Esophagus squamous epithelium (tissue), 5 donors: ENCODE data around the gene OR1F1. TPM values are rescaled to one million over a fixed set of nuclear protein-coding genes. Genes with fewer than 3 reads are reported as not detected.

Experiments used
- DNase-seq: peaks from one replicate; lab custom pipeline; 2025; lab: John Stamatoyannopoulos, UW
- H3K27ac ChIP-seq, 4 donors: fragments of 200-600 bp; sonication (generic); one replicate each; pipeline ENCODE4 v1.5.1; 2016 to 2019; ENCODE audit warnings: mild to moderate bottlenecking in 1 of 4
- H3K27me3 ChIP-seq, 4 donors: fragments of 200-600 bp; sonication (generic); 1 replicate in 3 of 4; 2 replicates in 1 of 4; pipeline versions ENCODE4 v1.5.1 to v1.6.0; 2017 to 2021; ENCODE audit warnings: antibody characterized with exemption in 1 of 4
- H3K36me3 ChIP-seq, 3 donors: fragments of 200-600 bp; sonication (generic); one replicate each; pipeline ENCODE4 v1.5.1; 2016 to 2019
- H3K4me1 ChIP-seq, 3 donors: fragments of 200-600 bp; sonication (generic); one replicate each; pipeline ENCODE4 v1.5.1; 2017 to 2019
- H3K4me3 ChIP-seq, 4 donors: fragments of 200-600 bp; sonication (generic); 1 replicate in 3 of 4; 2 replicates in 1 of 4; pipeline ENCODE4 v1.5.1; 2016 to 2019; ENCODE audit warnings: mild to moderate bottlenecking in 2 of 4, moderate library complexity in 1 of 4
- H3K9me3 ChIP-seq, 3 donors: fragments of 200-600 bp; sonication (generic); one replicate each; pipeline ENCODE4 v1.5.1; 2016 to 2019
- CTCF ChIP-seq, 6 experiments: fragments of 450-650 bp in 4 of 6; fragments of 200-600 bp in 2 of 6; sonication (generic) in 2 of 6; IDR thresholded peaks; one replicate each; pipeline ENCODE4 v1.5.1; 2016 to 2019; ENCODE audit warnings: antibody characterized with exemption in 6 of 6, mild to moderate bottlenecking in 4 of 6, moderate library complexity in 4 of 6
- POLR2A ChIP-seq, 4 donors: fragments of 450-650 bp; IDR thresholded peaks; one replicate each; pipeline ENCODE4 v1.6.1; 2017; ENCODE audit warnings: antibody characterized with exemption in 4 of 4, mild to moderate bottlenecking in 4 of 4, moderate library complexity in 3 of 4
- whole genome bisulfite sequencing, 2 donors: methylation state at CpG; one replicate each; pipeline ENCODE4 v1.1.5; 2018; 5-methylcytosine and 5-hydroxymethylcytosine counted together
- intact Hi-C: fragments of 100-400 bp; cut with DNase I; formaldehyde crosslinking; loops from one replicate; pipeline ENCODE4 v1.15.0; 2022
- total RNA-seq, 4 donors: library from RNA; depleted of rRNA; stranded (reverse); fragments of >200 nt; gene quantifications; one replicate each; pipeline ENCODE4 v1.1.0, GENCODE V29; 2016
- donor health status: DM: yes; HTN: yes; CAD: no.

The OR1F1 gene
- total RNA-seq, 4 donors from 2014 or later: not detected

GRCh38 chr16:3207086-3207953, 19.3 kb downstream of the OR1F1 start:
- no peak for TF ChIP-seq CTCF (IDR thresholded peaks at IDR 0.05)
- TF ChIP-seq POLR2A (IDR thresholded peaks at IDR 0.05): no peak
- Histone ChIP-seq H3K4me1 (no peaks in the 10 kb centered on the region), H3K27ac (no peak overlapping the region), H3K4me3 (no peak overlapping the region), H3K27me3 (peaks cover 0 to 39% (median 0%) of the 10 kb centered on the region in 4 donors), H3K36me3 (no peaks in the 10 kb centered on the region), H3K9me3 (peaks cover 0 to 32% (median 11%) of the 10 kb centered on the region in 3 donors)
- 64% methylated on average over 17 to 18 of the region's 19 CpGs for whole genome bisulfite sequencing, 2 donors
- intact Hi-C loops: no loop called here
- no peak for DNase-seq

- DNase-seq: no peak
- no peak overlapping the region for H3K27ac ChIP-seq
- no peaks in the 10 kb centered on the region for H3K4me1 ChIP-seq
- TF ChIP-seq CTCF (IDR thresholded peaks at IDR 0.05) (no peak), POLR2A (IDR thresholded peaks at IDR 0.05) (no peak)
- intact Hi-C loops: no loop called here
- no peaks in the 10 kb centered on the region for H3K36me3 ChIP-seq
- WGBS, 2 donors: 89 to 90% methylated on average over 3 of the region's 3 CpGs
- peaks cover 0 to 12% (median 0%) of the 10 kb centered on the region in 3 donors for H3K9me3 ChIP-seq
- peaks cover 0 to 16% (median 0%) of the 10 kb centered on the region in 4 donors for H3K27me3 ChIP-seq
- no peak overlapping the region for H3K4me3 ChIP-seq
These were observed 24.0 kb downstream of the OR1F1 start for GRCh38 chr16:3212006-3212405.

- no peaks in the 10 kb centered on the region for H3K36me3 ChIP-seq
- WGBS, 2 donors: 54 to 69% methylated on average over 1 of the region's 1 CpG
- H3K4me1 ChIP-seq: no peaks in the 10 kb centered on the region
- no peak for TF ChIP-seq POLR2A (IDR thresholded peaks at IDR 0.05)
- TF ChIP-seq CTCF (IDR thresholded peaks at IDR 0.05): no peak
- intact Hi-C loops: no loop called here
- no peak for DNase-seq
- no peak overlapping the region for H3K4me3 ChIP-seq
- H3K27ac ChIP-seq: no peak overlapping the region
- H3K27me3 ChIP-seq: peaks cover 0 to 16% (median 0%) of the 10 kb centered on the region in 4 donors
- peaks cover 0 to 7% (median 0%) of the 10 kb centered on the region in 3 donors for H3K9me3 ChIP-seq
These were observed 24.6 kb downstream of the OR1F1 start for GRCh38 chr16:3212567-3212966.

- DNase-seq: no peak
- peak overlapping the region in 1 of 4 donors; percentile 16 for H3K27ac ChIP-seq
These were observed 27.0 kb downstream of the OR1F1 start for GRCh38 chr16:3214904-3215600.

More at GRCh38 chr16:3214904-3215600, 27.0 kb downstream of the OR1F1 start:
- WGBS, 2 donors: 46 to 49% methylated on average over 7 of the region's 7 CpGs
- peaks cover 0 to 10% (median 4%) of the 10 kb centered on the region in 3 donors for H3K9me3 ChIP-seq
- intact Hi-C loops: no loop called here
- H3K4me3 ChIP-seq: no peak overlapping the region
- TF ChIP-seq POLR2A (IDR thresholded peaks at IDR 0.05): no peak
- no peak for TF ChIP-seq CTCF (IDR thresholded peaks at IDR 0.05)
- H3K27me3 ChIP-seq: peaks cover 0 to 3% (median 0%) of the 10 kb centered on the region in 4 donors
- no peaks in the 10 kb centered on the region for H3K36me3 ChIP-seq
- no peaks in the 10 kb centered on the region for H3K4me1 ChIP-seq
